HG02943 (cell line): ENCODE data around the gene ALDH1B1.

Source experiments
- ATAC-seq: cut with Tn5 transposase; IDR thresholded peaks from one replicate; pipeline ENCODE4 v1.9.1; 2021; ENCODE audit warnings: mild to moderate bottlenecking, low read depth, moderate library complexity; ENCODE audit not compliant: unreplicated experiment

The ALDH1B1 gene

DNA sequence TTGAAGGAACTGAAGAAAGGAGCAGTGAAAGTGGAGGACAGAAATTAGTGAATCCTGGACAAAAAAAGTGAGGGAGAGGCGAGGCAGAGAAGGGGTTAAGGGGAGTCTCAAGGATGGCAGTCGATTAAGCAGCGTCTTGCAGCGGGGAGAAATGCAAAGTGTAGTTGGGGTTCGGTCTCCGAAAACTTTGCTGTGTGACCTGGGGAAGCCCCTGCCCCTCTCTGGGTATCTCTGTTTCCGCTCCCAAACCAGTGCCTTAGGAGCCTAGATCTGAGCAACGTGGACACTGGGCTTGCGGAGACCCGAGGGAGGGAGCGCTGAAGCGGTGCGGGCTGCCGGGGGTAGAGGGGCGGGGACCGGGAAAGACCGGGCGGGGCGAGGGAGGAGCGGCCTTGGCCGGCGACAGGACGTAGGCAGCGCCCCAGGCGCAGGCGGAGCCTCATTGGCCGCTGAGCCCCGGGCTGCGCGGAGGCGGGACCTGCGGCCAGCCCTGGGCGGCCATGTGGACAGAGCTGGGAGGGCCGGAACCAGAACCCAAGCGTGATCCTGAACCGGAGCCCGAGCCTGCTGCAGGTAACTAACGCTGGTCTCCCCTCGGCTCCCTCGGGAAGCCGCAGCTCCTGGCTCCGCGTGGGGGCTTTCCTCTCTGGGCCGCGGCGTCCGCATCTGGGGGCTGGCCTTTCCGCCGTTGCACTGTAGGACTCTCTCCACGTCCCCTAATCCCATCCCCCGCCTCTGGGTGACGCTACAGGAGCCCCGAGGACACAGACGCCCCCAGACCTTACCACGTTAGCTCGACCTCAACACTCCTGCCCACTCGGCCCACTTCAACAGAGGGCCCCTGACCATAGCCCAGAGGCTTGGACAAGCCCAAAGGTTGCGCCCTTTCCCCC lies at the start of gene ALDH1B1:
Gene ALDH1B1 (plus strand): TSS at position 468 of the 893 bp plus-strand sequence. CDS start 3,047 bp downstream, outside the sequence.
- peak; percentile 99 for ATAC-seq

DNA sequence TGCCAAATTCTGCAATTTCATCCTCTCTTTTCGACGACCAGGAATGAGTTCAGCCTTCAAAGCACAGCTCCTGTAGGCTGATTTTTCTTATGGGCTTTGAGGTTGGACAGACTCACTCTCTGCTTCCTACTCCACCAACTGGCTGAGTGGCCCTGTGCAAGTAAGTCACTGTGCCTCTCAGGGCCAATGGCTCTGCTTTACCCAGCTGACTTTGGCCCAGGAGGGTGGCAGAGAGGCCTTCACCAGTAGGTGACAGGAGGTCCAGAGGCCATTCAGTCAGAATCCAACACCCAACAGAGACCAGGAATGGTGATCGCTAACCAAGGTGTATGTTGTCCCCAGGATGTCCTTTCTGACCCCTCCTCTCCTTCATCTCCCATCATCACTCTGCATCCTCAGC lies 49.5 kb upstream of the ALDH1B1 start:
- no peak for ATAC-seq

DNA sequence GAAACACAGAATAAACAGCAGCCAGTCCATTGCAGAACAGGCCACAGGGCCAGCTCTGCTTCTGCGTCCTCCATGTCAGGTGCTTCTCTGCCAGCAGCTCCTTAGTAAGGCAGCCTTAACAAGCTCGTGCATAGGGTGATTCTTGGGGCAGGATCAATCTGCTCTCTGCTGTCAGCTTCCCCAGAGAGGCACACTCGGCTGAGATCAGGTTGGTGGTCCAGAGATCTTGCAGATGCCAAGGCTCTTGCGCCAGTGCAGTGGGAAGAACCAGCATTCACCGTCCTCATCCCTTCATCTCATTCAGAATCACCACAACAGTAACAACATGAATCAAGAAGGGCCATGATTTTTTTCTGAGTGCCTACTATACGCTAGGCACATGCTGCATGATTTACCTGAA lies 49.0 kb upstream of the ALDH1B1 start:
- no peak for ATAC-seq

DNA sequence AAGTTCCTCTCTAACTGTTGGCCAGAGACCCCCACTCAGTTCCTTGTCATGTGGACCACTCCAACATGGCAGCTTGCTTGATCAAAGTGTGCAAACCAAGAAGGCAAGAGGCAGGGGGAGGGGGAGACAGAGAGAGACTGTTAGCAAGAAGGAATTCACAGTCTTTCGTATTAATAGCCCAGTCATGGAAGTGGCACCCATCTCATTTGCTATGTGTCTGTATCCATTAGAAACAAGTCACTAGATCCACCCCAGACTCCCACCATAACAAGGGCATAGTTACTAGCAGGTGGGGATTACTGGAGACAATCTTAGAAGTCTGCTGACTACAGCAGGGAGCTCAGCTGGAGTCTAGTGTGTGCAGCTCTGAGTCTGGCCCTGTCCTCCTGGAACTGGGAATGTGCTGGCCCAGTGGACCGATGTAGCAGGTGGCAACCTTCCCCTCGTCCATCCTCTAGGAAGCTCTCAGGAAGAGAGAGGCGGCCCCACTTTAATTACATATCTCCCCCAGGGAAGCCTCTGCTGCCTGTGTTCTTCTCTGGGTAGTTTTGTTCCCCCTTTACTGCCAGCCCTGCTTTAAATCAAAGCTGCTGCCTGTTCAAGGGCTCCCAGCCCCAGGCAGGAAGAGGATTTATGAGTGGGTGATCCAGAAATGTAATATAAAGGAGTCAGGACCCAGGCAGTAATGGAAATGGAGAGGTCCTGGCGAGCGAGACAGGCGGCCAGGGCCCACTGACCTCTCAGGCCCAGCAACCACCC lies 47.8 kb upstream of the ALDH1B1 start:
- no peak for ATAC-seq

DNA sequence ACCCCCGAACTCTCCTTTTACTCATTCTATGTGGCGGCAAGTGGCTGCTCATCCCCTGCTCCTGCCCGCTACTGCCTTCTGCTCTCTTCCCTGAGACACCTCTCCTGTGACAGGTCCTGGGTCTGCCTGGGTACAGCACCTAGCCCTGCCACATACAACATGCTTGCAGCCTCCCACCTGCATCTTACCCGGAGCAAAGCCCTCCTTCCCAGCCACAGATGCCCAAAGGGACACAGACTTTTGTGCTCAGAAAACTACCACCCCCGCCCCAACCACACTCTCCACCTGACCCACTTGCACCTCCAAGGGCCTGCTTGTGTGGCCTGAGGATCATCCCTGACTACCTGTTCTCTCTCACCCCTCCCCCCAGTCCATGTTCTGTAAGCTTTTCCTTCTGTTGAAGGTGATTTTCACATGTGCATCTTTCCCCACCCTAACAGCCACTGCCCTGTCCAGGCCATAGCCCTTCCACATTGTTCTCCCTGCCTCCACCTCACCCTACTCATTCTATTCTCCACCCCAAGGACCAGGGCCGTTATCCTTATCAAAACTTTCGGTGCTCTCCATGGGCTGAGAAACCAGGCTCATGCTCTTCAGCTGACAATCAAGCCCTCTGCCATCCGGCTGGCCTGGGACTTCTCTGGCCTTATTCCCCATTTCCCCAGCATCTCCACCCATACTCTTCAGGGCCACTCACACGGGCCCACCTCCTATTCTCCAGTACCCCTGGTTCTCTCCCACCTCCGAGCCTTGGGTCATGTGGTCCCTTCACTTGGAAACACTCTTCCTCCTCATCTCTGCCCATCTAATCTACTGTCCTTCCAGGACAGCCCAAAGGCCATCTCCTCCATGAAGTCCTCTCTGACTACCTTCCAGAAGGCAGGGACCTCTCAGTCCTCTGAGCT lies 46.4 kb upstream of the ALDH1B1 start:
- ATAC-seq: no peak

DNA sequence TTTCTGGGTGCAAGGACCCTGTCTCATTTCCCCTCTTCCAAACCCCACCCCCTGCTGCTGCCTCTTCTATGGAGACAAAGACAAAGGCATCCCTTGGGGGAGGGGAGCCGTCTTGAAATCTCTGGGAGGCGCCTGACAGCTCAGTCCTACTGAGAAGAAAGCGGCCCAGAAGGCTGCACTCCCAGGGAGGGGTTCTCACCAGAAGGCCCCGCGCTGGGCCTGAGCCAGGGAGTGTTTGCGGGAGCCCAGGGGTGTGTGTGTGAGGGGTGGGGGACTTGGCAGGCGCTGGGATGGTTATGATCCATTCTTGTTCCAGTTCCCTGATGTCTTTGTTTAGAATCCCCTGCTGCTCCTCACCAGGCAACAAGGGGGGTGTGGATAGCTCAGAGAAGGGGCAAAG lies 45.7 kb upstream of the ALDH1B1 start:
- ATAC-seq: no peak

DNA sequence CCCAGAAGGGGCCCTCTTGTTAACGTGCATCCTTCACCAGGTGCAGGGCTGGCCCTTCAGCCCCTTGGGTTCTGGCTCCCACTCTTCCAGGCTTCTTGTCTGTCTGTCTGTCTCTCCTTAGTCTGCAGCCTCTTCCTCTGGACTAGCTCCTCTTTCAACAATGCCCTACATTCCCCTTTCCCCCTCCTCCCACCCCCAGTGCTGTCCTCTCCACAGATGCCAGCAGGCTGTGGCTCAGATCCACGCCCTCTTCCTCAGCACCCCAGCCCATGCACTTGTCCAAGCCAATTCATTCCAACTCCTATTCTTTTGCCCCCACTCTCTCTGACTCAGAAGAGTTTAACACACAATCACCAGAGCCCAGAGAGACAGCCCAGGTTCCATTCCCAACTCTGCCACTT lies 45.2 kb upstream of the ALDH1B1 start:
- ATAC-seq: no peak

DNA sequence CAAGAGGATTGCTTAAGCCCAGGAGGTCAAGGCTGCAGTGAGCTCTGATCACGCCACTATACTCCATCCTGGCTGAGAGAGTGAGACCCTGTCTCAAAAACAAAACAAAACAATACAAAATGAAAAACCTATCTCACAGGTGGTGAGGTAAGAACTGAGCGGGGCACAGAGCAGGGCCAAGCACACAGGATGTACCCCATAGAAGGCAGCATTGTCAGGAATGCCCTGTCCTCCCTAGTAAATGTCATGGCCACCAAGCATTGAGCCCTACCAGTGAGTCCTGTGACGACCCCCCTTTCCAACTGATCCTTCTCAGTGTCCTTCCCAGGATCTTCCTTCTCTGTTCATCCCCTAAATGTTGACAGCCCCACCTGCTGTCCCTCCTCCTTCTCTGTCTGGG lies 44.6 kb upstream of the ALDH1B1 start:
- ATAC-seq: no peak

DNA sequence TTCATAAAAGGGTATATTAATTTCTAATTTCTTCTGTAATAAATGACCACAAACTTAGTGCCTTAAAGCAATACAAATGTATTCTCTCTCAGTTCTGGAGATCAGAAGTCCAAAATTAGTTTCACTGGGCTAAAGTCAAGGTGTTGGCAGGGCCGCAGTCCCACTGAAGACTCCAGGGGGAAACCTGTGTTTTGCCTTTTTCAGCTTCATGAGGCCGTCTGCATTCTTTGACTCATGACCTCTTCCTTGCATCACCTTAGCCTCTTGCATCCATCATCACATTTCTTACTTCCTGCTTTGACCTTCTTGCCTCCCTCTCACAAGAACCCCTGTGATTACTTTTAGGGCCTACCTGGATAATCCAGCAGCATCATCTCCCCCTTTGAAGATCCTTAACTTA lies 42.0 kb upstream of the ALDH1B1 start:
- ATAC-seq: no peak

DNA sequence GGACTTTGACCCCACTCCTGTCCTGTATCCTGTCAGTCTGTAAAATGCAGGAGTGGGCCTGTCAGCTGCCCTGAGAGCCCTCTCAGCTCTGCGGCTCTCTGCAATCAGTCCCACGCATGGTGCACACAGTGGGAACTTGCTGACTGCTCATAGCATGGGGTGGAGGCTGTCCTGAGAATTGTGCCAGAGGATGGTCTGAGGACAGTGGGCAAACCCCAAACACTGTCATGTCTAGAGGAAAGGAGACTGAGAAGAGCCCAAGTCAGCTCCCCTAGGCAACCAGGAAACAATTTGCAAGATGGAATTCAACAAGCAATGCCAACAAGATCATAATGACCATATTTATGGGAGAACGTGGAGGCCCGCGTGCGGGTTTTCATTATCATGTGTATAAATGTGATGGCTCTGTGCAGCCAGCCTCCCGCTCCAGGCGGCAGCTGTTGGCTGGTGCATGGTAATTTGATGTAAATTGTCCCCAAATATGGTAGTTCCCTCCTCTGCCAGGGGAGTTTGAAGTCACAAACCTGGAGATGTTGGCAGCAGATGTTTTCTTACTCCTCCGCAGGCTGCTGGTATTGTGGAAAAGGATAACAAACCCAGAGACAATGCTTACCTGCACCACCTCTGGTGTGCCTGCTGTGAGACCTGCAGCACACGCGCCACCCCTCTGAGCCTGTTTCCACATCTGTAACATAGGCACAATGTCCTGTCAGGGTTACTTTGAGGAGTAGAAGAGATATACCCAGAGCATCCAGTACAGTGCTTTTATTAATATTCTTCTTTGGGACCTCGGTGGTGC lies 39.8 kb upstream of the ALDH1B1 start:
- no peak for ATAC-seq

DNA sequence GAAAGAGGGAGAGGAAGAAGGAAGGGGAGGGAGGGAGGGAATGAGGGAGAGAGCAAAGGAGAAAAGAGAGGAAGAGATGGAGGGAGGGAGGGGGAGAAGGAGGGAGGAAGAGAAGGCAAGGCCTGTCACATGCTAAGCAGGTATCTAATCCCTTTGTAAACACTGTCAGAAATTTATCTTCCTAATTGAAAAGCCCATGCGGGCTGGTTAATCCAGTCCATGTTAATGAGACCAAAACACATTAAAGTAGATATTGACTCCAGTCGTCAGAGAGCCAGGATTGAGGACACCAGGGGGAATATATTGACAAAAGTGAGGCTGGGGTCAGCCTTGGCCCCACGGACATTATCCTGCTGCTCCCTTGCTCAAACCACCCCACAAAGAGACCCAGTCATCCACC lies 37.4 kb upstream of the ALDH1B1 start:
- ATAC-seq: no peak

DNA sequence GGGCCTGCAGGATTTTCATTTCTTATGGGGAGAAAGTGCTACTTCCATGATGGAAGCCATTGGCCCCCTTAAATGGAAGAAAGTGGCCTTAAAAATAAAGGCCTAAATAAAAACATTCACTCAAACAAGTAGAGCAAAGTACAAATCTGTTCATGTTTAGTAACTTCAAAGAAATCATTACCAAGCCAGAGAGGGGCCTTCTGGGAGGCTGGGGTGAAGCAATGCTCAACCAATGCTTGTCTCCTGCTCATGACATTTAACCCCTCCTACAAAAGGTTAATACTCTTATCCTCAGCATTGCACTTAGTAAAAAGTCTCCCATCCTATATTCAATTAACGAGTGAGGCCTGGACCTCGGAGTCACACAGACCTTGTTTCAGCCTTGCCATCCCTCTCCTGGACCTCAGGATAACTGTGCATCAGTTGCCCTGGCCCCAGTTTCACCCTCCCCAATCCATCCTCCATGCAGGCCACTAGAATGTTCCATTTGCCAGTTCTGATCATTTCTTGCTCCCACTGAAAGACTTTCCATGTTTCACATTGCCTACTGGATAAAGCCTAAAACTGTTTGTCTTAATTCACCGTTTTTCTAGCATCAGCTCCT lies 36.9 kb upstream of the ALDH1B1 start:
- no peak for ATAC-seq

DNA sequence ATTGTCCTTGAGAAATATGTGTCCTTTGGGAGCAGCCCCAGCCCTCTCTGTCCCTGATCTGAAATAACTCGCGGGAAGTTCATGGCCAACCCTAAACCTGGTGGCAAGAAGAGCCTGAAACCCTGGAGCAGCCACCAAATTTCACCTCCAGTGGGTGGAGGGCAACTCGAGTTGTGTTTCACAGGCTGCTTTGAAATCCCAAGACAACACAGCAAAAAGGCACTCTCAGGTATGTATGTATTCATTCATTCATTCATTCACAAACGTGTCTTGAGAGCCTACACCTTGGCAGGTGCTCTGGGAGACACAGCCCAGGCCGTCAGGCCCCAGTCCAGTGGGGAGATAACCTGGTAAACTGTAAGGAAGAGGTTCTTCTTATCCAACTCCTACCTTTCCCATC lies 35.7 kb upstream of the ALDH1B1 start:
- no peak for ATAC-seq

DNA sequence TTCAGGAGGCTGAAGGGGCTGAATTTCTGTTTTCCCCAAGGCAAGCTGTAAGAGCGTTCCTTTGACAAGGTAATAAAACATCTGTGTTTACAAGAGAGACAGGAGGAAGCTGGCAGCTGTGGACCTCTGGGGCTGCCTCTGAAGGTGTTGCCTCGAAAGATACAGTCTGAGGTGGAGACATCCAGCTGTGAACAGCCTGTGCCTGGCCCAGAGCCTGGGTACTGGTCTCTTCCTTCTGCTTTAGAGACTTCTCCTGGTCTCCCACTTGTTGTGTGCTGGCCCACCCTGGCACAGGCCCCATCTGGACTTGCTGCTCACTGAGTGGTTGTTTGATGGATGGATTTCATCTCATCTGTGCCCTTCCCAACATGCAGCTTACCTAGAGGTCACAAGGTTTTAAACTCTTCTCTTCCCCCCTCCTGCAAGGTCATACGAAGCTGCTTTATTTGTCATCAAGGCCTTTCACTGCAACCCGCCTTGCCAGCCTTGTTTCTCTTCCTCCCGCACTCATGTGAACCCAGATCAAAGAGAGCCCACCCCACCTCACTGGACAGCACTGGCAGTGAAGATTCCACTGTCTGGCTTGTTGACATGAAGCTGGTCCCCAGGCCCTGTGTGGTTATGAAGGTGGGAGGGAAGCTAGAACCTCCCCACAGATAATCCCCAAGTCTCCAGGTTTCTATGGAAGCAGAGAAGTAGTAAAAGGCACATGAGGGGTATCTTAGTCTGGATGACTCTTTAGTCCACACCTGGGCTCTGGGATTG lies 35.0 kb upstream of the ALDH1B1 start:
- no peak for ATAC-seq

DNA sequence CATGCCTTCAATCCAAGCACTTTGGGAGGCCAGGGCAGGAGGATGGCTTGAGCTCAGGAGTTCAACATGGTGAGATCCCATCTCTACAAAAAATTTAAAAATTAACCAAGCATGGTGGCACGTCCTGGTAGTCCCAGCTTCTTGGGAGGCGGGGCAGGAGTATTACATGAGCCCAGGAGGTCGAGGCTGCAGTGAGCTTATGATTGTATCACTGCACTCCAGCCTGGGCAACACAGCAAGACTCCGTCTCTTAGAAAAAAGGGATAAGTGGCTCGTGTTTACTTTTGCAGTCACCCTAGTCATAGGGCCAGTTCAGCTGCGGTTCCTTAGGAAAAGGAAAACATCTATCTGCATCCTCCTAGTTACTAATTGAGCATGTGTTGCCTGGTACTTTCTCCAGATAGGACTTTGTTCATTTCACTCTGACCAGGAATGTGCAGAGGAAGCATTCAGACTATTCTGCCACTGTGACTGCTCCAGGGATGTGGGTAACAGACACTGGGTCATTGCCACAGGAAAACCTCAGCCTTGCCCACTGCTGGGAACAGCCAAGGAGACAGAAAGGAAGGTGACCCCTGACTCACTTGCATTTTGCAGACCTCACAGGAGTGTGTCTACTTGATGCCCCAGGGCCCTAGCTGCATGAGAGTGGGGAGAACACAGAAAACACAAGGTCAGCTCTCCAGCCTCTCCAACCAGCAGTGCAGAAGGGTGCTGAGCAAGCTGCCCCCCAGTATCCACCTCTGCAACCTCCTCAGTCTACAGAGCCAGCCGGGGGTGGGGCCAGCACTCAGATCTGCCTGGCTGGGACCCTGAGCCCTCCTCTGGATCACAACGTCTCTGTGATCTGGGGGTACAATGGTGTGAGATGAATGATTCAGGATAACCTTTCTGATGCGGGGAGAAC lies 33.9 kb upstream of the ALDH1B1 start:
- ATAC-seq: no peak

DNA sequence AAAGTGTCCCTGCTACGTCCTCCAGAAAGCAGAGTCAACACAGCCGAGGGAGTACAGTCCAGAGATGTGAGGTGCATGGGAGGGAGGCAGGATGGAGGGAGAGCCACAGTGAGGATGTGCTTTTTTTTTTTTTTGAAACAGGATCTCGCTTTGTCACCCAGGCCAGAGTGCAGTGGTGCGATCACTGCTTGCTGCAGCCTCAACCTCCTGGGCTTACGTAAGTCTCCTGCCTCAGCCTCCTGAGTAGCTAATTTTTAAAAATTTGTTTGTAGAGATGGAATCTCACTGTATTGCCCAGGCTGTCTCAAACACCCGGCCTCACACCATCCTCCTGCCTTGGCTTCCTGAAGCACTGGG lies 33.2 kb upstream of the ALDH1B1 start:
- no peak for ATAC-seq

DNA sequence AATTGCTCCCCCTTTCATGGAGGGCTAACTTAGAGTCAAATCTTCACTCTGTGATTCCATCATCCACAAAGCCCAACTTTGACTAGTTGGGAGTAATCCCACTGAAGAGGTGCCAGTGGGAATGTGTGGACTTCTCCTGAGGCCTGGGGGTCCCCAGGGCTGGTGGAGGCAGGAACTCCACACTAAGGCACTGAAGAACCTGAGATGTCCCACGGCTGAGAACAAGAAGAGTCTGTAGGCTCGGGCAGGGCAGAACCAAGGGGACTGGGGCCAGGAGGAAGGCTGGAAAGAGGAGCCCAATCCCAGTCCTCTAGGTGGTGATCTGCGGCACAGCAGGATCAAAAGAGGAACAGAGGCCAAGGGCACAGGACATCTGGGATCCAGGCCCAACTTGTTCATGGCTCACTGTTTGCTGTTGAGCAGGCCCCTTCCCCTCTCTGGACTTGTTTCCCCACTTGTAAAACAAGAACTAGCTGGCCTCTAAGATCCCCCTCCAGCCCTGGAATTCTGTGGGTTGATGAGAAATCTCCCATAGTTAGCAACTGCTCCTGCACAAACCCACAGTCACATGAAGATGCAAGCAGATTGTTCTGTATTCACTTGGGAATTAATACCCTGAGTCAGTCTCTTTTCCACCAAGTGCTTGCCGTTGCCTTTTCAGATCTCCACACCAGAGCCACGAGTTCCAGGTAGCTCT lies 32.7 kb upstream of the ALDH1B1 start:
- ATAC-seq: no peak
